Measurements from ENCODE around the gene OR1S2.
"Not testable (repeated sequence)": the region's sequence is repeated elsewhere in the genome, so short reads cannot be mapped to it uniquely, and the experiment has no call there.

Gene OR1S2

GRCh38 chr11:58204042-58204441 lies at the start of gene OR1S2:
Gene OR1S2, minus strand, starts transcription at chr11:58204142. Its CDS starts 0 bp downstream, at chr11:58204142.
- no peak for DNase-seq (ENCODE audit: low read depth in 2 of 2)

GRCh38 chr11:58243954-58244353 lies 40.0 kb upstream of the OR1S2 start:
- no peak for DNase-seq (ENCODE audit: low read depth in 2 of 2)

- DNase-seq (ENCODE audit: low read depth in 2 of 2), result no peak
Measured at GRCh38 chr11:58227956-58228615, 24.1 kb upstream of the OR1S2 start.

GRCh38 chr11:58222721-58223120 lies 18.8 kb upstream of the OR1S2 start:
- DNase-seq (ENCODE audit: low read depth in 2 of 2), result no peak

GRCh38 chr11:58216476-58216875 lies 12.5 kb upstream of the OR1S2 start:
- DNase-seq (ENCODE audit: low read depth in 2 of 2), result no peak

- DNase-seq (ENCODE audit: low read depth in 2 of 2), result not testable (repeated sequence)
Measured at GRCh38 chr11:58212420-58212819, 8.5 kb upstream of the OR1S2 start, which contains the start of gene OR1S1. Gene OR1S1, plus strand, starts transcription at chr11:58212720.

GRCh38 chr11:58199271-58199670 lies 4.7 kb downstream of the OR1S2 start:
- no peak for DNase-seq (ENCODE audit: low read depth in 2 of 2)

GRCh38 chr11:58195939-58196338 lies 8.0 kb downstream of the OR1S2 start:
- no peak for DNase-seq (ENCODE audit: low read depth in 2 of 2)

- DNase-seq (ENCODE audit: low read depth in 2 of 2), result no peak
Measured at GRCh38 chr11:58193391-58193790, 10.6 kb downstream of the OR1S2 start.

GRCh38 chr11:58192229-58192628 lies 11.7 kb downstream of the OR1S2 start:
- DNase-seq (ENCODE audit: low read depth in 2 of 2), result no peak

- DNase-seq (ENCODE audit: low read depth in 2 of 2), result no peak
Measured at GRCh38 chr11:58188770-58189169, 15.2 kb downstream of the OR1S2 start, which contains the start of gene OR9Q2. Gene OR9Q2, plus strand, starts transcription at chr11:58189070. Its CDS starts 1,421 bp downstream, at chr11:58190491.

GRCh38 chr11:58186938-58187337 lies 17.0 kb downstream of the OR1S2 start:
- no peak for DNase-seq (ENCODE audit: low read depth in 2 of 2)

- no peak for DNase-seq (ENCODE audit: low read depth in 2 of 2)
Measured at GRCh38 chr11:58179648-58180047, 24.3 kb downstream of the OR1S2 start.

GRCh38 chr11:58178444-58178843 lies 25.5 kb downstream of the OR1S2 start:
- no peak for DNase-seq (ENCODE audit: low read depth in 2 of 2)

- DNase-seq (ENCODE audit: low read depth in 2 of 2), result no peak
Measured at GRCh38 chr11:58177409-58178054, 26.4 kb downstream of the OR1S2 start.

- no peak for DNase-seq (ENCODE audit: low read depth in 2 of 2)
Measured at GRCh38 chr11:58165504-58166106, 38.3 kb downstream of the OR1S2 start.

- DNase-seq (ENCODE audit: low read depth in 2 of 2), result no peak
Measured at GRCh38 chr11:58164990-58165389, 39.0 kb downstream of the OR1S2 start.

- DNase-seq (ENCODE audit: low read depth in 2 of 2), result no peak
Measured at GRCh38 chr11:58164389-58164788, 39.6 kb downstream of the OR1S2 start.
